Measurements from ENCODE around the gene ME3.

The ME3 gene

GRCh38 chr11:86416494-86416893 lies 255.9 kb downstream of the ME3 start:
- DNase-seq: no peak

DNA sequence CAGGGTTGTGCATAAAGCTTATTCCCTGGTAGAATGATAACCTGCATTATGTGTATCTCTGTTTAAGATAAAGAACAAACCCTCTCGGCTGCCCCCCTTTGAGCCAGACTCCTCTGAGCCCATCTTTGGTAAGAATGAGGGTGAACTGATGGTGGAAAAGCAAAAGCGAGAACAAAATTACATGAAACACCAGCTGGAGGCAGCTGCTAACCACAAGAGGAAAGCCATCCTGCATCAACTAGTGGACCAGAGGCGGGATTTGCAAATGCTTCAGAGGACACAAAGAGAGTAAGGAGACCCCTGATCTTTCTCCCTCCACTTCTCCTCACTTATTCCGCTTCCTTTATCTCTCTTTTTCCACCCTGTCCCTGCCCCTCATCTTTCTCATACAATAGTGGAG lies 257.4 kb downstream of the ME3 start:
- no peak for DNase-seq

DNA sequence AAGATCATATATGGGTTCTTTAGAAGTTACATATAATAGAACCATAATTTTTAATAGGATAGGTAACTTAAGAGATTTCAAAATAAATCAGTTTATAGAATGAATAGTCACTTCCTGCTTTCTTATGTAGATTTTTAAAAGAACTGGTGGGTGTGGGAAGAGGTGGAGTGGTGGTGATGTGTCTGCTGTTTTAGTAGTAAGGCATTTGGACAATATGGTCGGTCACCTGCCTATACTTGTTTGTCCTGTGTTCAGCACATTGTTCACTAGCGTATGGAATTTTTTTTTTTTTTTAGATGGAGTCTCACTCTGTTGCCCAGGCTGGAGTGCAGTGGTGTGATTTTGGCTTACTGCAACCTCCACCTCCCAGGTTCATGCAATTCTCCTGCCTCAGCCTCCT lies 258.4 kb downstream of the ME3 start:
- no peak for DNase-seq

GRCh38 chr11:86408845-86409244 lies 263.6 kb downstream of the ME3 start:
- DNase-seq: no peak

GRCh38 chr11:86403458-86403857 lies 269.0 kb downstream of the ME3 start:
- no peak for DNase-seq

DNA sequence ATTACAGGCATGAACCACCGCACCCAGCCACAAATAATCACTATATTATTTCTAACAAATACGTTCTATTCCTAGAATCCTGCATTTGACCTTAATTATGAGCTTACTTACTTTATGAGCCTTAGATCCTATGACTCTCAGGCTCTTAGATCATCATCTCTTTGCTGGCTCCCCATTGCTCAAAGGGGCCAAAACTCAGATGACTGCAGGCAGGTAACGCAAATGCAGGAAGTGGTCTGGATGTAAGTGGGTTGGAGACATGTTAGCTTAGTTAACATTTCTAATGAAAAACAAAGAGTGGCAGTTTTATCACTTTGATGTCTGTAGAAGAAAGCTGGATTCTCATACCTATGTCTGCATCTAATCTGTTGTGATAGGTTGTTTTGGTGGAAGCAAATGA lies 274.3 kb downstream of the ME3 start:
- DNase-seq: no peak

- DNase-seq: no peak
Measured at GRCh38 chr11:86397351-86397750, 275.1 kb downstream of the ME3 start.

GRCh38 chr11:86396396-86396795 lies 276.0 kb downstream of the ME3 start:
- DNase-seq: no peak

DNA sequence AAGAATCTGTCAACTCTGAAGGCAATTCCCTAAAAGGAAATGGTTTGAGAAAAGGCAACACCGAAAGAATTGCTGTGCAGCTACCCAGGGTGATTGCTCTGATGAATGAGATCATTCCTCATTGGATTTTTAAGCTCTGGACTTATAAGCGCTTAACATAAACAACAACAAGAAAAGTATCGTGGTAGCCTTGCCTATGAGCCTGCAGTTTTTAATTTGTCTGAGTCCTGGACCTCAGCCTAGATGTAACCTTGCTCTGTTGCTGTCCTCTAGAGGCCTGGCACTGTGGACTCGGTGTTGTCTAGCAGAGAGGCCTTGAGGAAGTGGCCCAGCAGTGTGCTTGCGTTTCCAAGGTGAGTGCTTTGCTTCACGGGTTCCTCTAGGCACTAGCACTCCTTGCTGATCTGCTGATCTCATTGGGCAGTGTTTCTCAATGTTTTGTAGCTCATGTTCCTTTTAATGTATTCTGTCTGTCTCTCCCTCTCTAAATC lies 277.3 kb downstream of the ME3 start:
- DNase-seq: no peak
